Fibroblast of skin of left biceps (primary cell): ENCODE results near the gene C1orf105.
"Not testable (repeated sequence)": the region's sequence is repeated elsewhere in the genome, so short reads cannot be mapped to it uniquely, and the experiment has no call there.

Experiments used
- DNase-seq, 2 experiments: peaks; one replicate each; pipeline ENCODE4 v3.0.0-alpha.2; 2013; ENCODE audit warnings: low read depth in 2 of 2

C1orf105 gene

DNA sequence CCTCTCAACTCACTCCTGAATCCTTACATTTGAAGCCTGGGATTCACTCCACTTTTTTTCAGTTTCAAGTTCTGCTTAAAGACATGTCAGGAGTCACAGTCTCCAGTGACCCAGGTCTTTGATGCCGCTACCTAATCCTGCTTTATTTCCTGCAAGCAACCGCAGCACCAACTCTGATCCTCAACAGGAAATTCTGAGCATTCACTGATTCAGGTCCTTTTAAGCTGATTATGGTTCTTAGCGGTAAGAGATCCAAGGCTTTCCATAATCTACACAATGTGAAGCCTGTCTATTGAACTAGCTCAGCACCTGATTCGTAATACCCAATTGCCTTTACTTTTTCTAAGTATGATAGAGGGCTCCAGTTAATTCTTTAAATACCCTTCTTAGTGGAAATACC is 67.1 kb downstream of the C1orf105 start:
- DNase-seq, result no peak

DNA sequence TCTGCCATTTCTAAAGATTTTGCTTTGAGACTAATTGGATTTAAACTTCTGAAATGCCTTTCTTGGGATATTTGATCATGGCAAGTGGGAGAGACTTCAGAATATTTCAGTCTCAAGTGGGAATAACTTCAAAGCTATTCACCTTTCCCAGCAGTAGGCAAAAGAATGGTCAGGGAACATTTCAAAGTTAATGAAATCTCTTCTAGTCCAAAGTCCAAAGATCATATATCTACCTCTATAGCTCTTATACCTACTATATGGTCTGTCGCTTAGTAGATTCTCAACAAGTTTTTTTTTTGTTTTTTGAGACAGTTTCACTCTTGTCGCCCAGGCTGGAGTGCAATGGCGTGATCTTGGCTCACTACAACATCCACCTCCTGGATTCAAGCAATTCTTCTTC is 67.9 kb downstream of the C1orf105 start:
- no peak for DNase-seq

DNA sequence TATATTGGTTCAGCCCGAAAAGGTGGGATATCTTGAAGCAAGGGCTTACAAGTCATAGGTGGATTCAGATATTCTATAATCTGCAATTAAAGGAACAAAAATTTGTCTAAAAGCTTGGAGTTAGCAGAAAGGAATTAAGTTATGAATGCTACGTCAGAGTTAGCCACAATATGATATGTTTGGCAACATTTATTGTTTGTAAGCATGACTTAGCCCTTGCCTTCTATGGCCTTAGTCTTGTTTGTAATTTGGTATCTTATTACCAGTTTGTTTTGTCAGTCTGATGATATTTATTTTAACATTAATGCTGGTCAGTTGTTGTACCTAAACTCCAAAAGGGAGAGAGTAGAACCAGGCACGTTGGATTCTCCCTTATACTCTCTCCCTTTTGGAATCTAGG is 69.4 kb downstream of the C1orf105 start:
- no peak for DNase-seq

DNA sequence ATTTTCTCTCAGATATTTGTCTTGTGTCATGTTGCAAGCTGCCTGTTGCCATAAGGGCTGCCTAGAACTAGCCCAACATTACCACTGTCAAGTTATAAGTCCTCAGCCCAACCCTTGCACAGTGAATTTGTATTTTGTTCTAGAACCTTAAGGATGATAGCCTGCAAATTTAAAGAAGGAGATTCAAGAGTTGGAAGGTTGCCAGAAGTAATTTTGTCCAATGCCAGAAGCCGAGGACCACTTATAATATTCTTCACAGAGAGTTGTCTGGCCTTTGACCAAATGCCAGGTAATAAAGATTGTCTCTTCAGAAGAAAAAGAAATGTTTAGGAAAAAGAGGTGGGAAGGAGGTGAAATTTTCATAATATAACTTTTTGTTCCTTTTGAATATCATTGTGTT is 71.9 kb downstream of the C1orf105 start:
- DNase-seq, result no peak

DNA sequence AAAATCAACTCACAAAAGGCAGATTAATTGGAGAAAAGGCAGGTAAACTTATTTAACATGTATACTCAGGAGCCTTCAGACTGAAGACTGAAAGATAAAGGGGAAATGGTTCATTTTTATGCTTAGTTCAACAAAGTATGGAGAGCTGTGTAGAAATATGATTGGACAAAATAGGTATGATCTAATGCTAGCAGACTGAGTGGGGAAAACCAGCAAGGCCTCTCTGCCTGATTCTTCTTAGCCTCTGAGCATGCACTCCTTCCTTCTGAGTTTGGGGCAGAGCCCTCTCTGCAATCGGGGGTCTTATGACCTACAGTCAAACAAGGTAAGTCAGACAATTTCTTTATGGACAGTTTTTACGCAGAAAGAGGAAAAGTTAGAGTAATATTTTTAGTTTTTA is 73.7 kb downstream of the C1orf105 start:
- DNase-seq, result no peak

DNA sequence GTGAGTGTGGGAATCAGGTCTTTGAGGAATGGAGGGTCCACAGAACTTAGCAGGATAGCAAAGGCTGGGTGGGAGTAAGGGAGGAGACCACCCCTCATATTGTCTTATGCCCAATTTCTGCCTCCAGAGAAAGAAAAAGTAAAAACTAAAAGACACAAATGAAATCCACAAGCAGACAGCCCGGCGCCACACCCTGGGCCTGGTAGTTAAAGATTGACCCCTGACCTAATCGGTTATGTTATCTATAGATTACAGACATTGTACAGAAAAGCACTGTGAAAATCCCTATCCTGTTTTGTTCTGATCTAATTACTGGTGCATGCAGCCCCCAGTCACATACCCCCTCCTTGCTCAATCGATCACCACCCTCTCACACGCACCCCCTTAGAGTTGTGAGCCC is 75.6 kb downstream of the C1orf105 start:
- not testable (repeated sequence) for DNase-seq

DNA sequence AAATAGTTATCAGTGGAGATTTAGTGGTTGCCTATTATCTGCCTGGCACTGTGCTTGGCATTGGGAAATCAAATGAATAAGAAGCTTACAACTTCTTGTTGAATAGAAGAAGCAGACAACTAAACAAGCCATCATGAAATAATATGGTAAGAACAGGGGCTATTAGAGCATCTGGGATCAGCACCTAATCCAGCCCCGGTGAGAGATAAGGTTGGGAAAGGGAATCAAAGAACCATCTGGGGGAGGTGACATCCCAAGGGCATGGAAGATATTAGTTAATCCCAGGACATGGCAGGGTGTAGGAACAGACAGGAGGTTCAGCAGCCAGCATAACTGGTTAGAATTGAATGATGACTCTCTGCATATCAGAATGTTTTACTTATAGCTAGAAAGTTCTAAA is 76.2 kb downstream of the C1orf105 start:
- no peak for DNase-seq

DNA sequence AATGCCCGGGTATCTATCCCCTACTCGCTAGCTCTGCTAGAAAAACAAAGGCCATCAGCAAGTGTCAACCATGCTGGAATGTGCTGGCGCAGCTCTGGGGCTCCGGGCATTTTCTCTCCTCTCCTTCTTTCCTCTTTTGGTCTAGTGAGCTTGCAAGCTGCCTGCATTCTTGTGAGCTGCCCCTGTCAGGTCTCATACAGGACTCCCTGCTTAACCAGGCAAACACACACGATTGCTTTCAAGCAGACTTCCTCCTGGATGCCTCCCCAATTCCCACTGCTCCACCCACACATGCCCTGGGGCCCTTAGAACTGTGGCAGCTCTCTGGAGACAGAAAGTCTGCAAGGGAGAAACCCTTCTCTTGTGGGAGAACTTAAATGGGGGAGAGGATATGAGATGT is 76.7 kb downstream of the C1orf105 start:
- no peak for DNase-seq

DNA sequence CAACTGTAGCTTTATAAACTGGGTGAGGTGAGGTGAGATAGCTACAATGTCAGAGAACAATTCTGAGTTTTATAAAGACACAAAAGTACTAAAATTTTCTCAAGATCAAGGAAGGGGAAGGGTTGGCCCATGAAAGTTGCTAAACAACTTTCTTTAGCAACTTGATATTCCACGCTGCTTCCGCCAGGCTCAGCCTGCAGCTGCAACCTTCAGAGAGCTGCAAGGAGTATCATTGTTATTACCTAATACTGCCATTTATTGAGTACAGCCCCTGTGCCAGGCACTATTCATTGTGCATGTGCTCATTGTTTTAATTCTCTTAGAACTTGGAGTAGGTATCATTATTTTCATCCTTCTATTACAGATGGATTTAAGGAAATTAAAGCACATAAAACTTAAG is 78.4 kb downstream of the C1orf105 start:
- no peak for DNase-seq

DNA sequence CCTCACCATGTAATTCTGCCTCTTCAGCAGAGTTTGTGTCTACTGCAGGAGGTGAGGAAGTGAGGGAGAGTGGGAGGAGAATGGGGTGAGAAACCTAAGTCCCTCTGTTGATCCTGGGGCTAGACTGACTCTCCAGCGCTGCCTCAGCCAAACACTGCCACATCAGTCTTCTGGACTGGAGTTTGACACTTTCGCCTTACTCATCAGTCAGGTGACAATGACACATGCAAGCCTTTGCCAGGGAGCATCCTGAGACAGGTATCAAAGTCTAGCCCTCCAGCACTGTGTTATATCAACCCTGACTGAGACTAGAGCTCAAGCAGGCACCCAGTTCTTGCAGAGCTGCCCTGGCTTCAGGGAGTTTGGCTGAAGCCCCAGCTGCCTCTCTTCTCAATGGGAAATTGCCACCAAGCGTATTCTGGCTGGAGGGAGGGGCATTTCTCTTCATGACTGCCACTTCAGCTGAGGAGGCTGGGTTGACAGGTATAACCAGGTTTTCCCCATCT is 79.2 kb downstream of the C1orf105 start:
- no peak for DNase-seq

DNA sequence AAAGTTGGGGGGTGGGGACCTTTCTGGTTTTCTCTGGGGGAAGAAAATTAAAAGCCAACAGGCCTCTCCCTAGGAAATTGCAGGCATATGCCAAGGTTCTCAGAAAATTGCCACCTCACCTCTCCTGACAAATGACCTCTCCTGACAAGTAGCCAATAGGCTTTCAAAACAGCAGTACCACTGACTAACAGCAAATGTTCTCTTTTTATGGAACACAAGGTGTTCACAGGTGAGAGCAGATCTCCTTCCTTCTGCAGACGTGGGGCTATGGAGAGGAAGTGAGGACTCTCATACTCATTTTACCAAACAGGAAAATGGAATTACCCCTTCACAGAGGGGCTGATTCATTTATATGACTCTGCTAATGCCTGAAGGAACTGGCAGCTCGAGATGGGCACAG is 79.7 kb downstream of the C1orf105 start:
- no peak for DNase-seq

DNA sequence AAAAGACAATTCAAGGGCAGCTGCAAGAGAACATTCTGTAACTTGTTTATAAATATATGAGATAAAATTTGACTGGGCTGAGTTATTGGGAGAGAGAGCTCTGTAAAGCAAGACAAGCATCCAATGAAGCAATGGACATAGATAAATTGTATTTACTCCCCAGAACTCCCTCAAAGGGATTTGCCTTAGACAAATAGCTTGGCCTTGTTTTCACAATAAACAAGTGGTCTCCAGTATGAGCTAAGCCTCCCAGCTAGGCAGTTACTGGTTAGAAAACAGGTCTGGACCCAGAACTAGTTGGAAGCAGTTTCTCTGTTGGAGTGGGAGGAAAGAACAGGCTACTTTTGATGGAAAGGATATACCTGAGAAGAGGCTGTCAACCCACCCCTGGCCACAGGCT is 87.3 kb downstream of the C1orf105 start:
- no peak for DNase-seq

DNA sequence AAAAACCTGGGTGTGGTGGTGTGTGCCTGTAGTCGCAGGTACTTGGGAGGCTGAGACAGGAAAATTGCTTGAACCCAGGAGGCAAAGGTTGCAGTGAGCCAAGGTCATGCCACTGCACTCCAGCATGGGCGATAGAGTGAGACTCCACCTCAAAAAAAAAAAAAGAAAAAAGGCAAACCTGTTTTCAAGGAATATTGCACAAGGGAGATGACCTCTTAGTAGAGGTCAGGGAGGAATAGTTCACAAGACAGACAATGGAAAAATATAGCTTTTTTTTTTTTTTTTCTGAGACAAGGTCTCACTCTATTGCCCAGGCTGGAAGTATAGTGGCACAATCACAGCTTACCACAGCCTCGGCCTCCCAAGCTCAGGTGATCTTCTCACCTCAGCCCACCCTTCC is 90.0 kb downstream of the C1orf105 start:
- no peak for DNase-seq

DNA sequence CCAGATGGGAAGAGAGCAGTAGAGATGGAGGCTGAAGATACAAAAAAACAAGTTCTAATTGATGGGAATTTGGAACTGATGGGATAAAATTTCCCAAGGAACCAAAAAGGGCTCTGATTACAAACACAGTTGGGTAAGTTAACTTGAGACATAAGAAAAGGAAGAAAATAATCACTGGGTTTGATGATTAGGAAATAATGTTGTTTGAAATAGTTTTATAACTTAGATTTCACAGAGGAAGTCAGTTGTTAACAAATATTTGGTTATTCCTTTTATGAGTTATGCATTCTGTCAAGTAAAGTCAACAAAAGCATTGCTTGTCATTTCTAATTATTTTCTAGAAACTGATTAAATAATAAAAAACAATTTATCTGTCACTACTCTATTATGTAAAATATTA is 92.1 kb downstream of the C1orf105 start:
- DNase-seq, result no peak

DNA sequence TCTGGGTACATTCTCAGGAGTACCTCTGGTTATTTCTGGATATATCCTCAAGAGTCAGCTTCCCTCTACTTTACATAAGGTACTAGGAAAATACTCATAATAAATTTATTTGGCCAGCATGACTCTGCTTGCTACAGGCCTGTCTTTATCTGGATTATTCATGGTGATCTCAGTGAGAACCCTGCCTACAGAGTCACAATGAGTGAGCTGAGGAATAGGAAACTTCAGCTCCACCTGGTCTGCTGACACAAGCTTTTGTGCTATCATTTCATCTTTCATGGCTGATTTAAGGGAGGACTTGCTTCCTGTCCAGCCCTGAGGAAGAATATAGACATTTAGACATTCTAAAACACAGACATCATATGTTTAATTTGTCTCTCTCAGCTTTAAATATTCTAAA is 93.0 kb downstream of the C1orf105 start:
- no peak for DNase-seq

DNA sequence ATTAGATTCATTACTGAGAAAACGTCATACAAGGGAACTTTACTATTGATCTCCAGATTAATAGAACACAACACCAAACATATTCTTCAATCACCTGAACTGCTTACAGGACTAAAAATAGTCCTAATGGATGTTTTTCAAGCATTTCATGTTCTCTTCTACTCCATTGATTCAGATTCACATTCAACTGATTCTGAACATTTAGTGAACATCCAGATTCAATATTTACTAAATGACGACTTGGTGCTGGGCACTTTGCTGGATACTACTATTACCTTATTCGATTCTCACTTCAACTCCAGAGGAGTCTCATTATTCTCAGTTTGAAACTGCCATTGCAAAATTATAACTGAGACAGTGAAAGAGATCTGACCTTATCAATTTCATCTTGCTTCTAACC is 93.6 kb downstream of the C1orf105 start:
- DNase-seq, result no peak

DNA sequence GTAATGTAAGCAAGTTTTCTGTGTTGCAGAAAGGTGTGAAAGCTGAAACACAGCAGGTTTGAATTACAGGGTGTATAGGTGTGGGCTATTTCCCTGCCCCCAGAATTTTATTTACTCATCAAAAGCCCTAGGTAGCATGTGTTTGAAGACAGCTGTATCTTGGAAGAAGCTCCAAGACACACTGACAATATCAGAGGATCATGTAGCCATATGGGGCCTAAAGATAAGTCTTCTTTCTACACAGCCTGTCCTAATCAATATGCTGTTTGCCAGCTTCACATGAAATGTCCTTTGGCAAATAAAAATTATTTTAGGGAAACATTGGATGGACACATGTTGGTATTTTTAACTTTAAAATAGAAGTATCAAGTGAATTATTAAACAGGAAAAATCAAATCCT is 95.0 kb downstream of the C1orf105 start:
- no peak for DNase-seq

DNA sequence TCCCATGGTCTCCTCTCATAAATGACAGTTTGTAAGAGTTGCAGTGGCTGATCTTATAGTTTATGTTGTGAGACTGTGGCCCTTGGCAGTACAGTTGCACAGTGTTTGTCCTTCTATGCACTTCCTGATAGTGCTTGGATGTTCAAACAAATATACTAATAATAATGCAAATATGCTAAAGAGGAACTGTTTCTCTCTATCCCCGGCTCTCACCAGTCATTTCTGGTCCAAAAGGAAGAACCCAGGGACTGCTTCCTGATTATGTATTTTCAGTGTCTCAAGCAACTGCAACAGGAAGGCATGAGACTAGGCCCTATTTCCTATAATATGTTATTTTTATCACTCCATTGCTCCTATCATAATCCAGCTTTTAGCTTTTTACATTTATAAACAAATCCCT is 95.4 kb downstream of the C1orf105 start:
- DNase-seq, result no peak

DNA sequence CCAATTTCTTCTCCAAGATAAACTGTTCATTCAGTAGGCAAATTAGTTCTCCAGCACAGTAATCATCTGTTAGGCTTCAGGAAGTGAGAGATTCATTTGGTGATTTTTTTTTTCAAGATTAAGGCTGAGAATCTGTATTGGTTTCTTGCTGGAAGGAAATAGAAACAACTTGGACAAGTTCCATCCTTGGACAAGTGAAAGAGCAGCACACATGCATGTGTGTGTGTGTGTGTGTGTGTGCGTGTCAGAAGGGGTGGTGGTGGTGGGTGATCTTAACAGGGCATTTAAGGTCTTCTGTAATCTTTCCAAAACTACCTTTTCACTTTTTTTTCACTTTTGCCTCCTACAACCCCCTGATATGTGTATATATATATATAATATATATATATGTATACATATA is 96.6 kb downstream of the C1orf105 start:
- no peak for DNase-seq

DNA sequence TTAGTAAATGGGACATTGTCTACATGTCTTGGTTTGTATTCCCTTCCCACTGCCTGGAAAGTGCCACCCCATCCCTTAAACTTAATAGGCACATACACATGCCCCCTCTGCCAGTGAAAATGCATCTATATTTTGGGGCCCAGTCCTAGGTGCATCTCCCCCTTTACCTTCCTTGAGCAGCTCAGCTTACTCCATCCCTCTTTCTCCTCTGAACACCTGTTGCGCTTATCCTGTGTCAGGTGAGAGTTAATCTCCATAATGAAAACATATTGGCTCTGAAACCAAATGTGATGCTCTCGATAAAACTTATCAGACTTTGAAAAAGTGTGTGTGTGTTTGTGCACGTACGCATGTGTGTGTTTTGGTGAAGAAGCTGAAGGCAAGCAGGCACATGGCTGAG is 97.1 kb downstream of the C1orf105 start:
- no peak for DNase-seq
